RWPE2 (cell line): ENCODE data around the gene CHRNA7.
"Not testable (repeated sequence)": the region's sequence is repeated elsewhere in the genome, so short reads cannot be mapped to it uniquely, and the experiment has no call there.

Experiments used
- ATAC-seq: fragments of 200-7000 bp; cut with Tn5 transposase; 3 replicates; pipeline ENCODE4 v1.9.1; 2021; ENCODE audit warnings: low read depth
- DNase-seq: peaks from one replicate; pipeline ENCODE4 v3.0.0-alpha.2; 2020; ENCODE audit warnings: low spot score
- H3K27ac ChIP-seq: fragments of 450-650 bp; 2 replicates; pipeline ENCODE4 v1.5.1; 2017; ENCODE audit warnings: mild to moderate bottlenecking; ENCODE audit not compliant: poor library complexity, severe bottlenecking
- H3K27me3 ChIP-seq: fragments of 250-450 bp; sonication (Bioruptor Pico); 2 replicates; pipeline ENCODE4 v1.5.1; 2021; ENCODE audit warnings: mild to moderate bottlenecking, moderate library complexity; ENCODE audit not compliant: insufficient read depth, poor library complexity, severe bottlenecking
- H3K36me3 ChIP-seq: fragments of 250-450 bp; sonication (Bioruptor Pico); 2 replicates; pipeline ENCODE4 v1.5.1; 2020; ENCODE audit warnings: low read depth, mild to moderate bottlenecking, moderate library complexity
- H3K4me1 ChIP-seq: fragments of 250-450 bp; sonication (Bioruptor Pico); 2 replicates; pipeline ENCODE4 v1.5.1; 2021; ENCODE audit warnings: mild to moderate bottlenecking, moderate library complexity; ENCODE audit not compliant: insufficient read depth, poor library complexity, severe bottlenecking
- H3K4me3 ChIP-seq: fragments of 250-450 bp; sonication (Bioruptor Pico); 2 replicates; pipeline ENCODE4 v1.5.1; 2021; ENCODE audit warnings: mild to moderate bottlenecking, moderate library complexity; ENCODE audit not compliant: severe bottlenecking
- H3K9me3 ChIP-seq: fragments of 250-450 bp; sonication (Bioruptor Pico); 2 replicates; pipeline ENCODE4 v1.5.1; 2021; ENCODE audit warnings: mild to moderate bottlenecking, moderate library complexity; ENCODE audit not compliant: severe bottlenecking
- CTCF ChIP-seq: fragments of 450-650 bp; IDR thresholded peaks from one replicate; pipeline ENCODE4 v1.5.1; 2017; ENCODE audit warnings: mild to moderate bottlenecking, moderate library complexity; ENCODE audit not compliant: poor library complexity, severe bottlenecking

CHRNA7 gene

GRCh38 chr15:32132859-32133258 is 102.5 kb downstream of the CHRNA7 start:
- Histone ChIP-seq H3K27ac (no peak overlapping the region), H3K4me3 (no peak overlapping the region), H3K27me3 (peaks cover 16% of the 10 kb centered on the region), H3K36me3 (no peaks in the 10 kb centered on the region), H3K4me1 (no peaks in the 10 kb centered on the region), H3K9me3 (no peaks in the 10 kb centered on the region)
- no peak for DNase-seq
- TF ChIP-seq CTCF: no peak
- ATAC-seq: no peak

- Histone ChIP-seq H3K36me3 (no peaks in the 10 kb centered on the region), H3K27me3 (peaks cover 11% of the 10 kb centered on the region)
Measured at GRCh38 chr15:32134842-32135241, 104.5 kb downstream of the CHRNA7 start.

GRCh38 chr15:32135335-32135734 is 105.0 kb downstream of the CHRNA7 start:
- ATAC-seq: no peak
- no peak overlapping the region for H3K27ac ChIP-seq
- H3K27me3 ChIP-seq: peaks cover 11% of the 10 kb centered on the region

More at GRCh38 chr15:32134842-32135241, 104.5 kb downstream of the CHRNA7 start:
- H3K27ac ChIP-seq: no peak overlapping the region
- no peaks in the 10 kb centered on the region for H3K9me3 ChIP-seq
- H3K4me3 ChIP-seq: no peak overlapping the region
- no peak for ATAC-seq
- DNase-seq: no peak
- TF ChIP-seq CTCF: no peak
- no peaks in the 10 kb centered on the region for H3K4me1 ChIP-seq

GRCh38 chr15:32145512-32145911 is 115.2 kb downstream of the CHRNA7 start:
- H3K36me3 ChIP-seq: not testable (repeated sequence)

More at GRCh38 chr15:32135335-32135734, 105.0 kb downstream of the CHRNA7 start:
- H3K36me3 ChIP-seq: no peaks in the 10 kb centered on the region
- DNase-seq: no peak
- no peaks in the 10 kb centered on the region for H3K4me1 ChIP-seq
- no peak for TF ChIP-seq CTCF
- H3K9me3 ChIP-seq: no peaks in the 10 kb centered on the region
- no peak overlapping the region for H3K4me3 ChIP-seq

GRCh38 chr15:32148833-32149555 is 118.7 kb downstream of the CHRNA7 start:
- ATAC-seq: no peak
- no peak overlapping the region for H3K4me3 ChIP-seq
- H3K27me3 ChIP-seq: peaks cover 18% of the 10 kb centered on the region
- no peaks in the 10 kb centered on the region for H3K4me1 ChIP-seq
- H3K9me3 ChIP-seq: no peaks in the 10 kb centered on the region
- DNase-seq: peak; percentile 26
- no peak for TF ChIP-seq CTCF
- H3K27ac ChIP-seq: no peak overlapping the region
- no peaks in the 10 kb centered on the region for H3K36me3 ChIP-seq

More at GRCh38 chr15:32145512-32145911, 115.2 kb downstream of the CHRNA7 start:
- not testable (repeated sequence) for H3K4me3 ChIP-seq, H3K27me3 ChIP-seq, H3K4me1 ChIP-seq, H3K9me3 ChIP-seq, ATAC-seq, H3K27ac ChIP-seq
- DNase-seq: peak; percentile 52
